Lower leg skin (tissue), 4 donors: ENCODE results near the gene OPRPN. TPM values are rescaled to one million over a fixed set of nuclear protein-coding genes. Genes with fewer than 3 reads are reported as not detected.

Source experiments
- DNase-seq, 2 donors: peaks; one replicate each; pipeline ENCODE4 v3.0.0-alpha.2; 2019; ENCODE audit warnings: low spot score in 2 of 2
- H3K4me3 ChIP-seq: fragments of 200-600 bp; sonication (generic); 2 replicates; pipeline ENCODE4 v1.5.1; 2017; ENCODE audit warnings: mild to moderate bottlenecking, low read depth; ENCODE audit not compliant: poor library complexity, severe bottlenecking
- POLR2A ChIP-seq, 2 donors: fragments of 450-650 bp; IDR thresholded peaks; one replicate each; pipeline ENCODE4 v1.6.1; 2016 to 2017; ENCODE audit warnings: antibody characterized with exemption in 2 of 2, mild to moderate bottlenecking in 1 of 2, moderate library complexity in 1 of 2
- WGBS, 2 donors: methylation state at CpG; one replicate each; pipeline ENCODE4 v1.1.5; 2018; 5-methylcytosine and 5-hydroxymethylcytosine counted together
- intact Hi-C: fragments of 100-400 bp; cut with DNase I; formaldehyde crosslinking; loops from one replicate; pipeline ENCODE4 v1.15.0; 2023; ENCODE audit warnings: low total_unique reads
- total RNA-seq, 4 donors: library from RNA; depleted of rRNA; stranded (reverse); fragments of >200 nt; gene quantifications; one replicate each; pipeline ENCODE4 v1.1.0, GENCODE V29; 2016
- TF ChIP-seq, protein P1 (sequence below), 3 donors: fragments of 450-650 bp; IDR thresholded peaks; one replicate each; pipeline ENCODE4 v1.5.1; 2016; ENCODE audit warnings: antibody characterized with exemption in 3 of 3, mild to moderate bottlenecking in 3 of 3, moderate library complexity in 2 of 3

OPRPN gene
- total RNA-seq, 4 donors from 2014 or later: 1.4 TPM; not detected in 3

GRCh38 chr4:70437197-70437596 is 39.5 kb downstream of the OPRPN start:
- H3K4me3 ChIP-seq: no peak overlapping the region
- DNase-seq: no peak
- intact Hi-C loops: no loop called here
- TF ChIP-seq, protein P1, sequence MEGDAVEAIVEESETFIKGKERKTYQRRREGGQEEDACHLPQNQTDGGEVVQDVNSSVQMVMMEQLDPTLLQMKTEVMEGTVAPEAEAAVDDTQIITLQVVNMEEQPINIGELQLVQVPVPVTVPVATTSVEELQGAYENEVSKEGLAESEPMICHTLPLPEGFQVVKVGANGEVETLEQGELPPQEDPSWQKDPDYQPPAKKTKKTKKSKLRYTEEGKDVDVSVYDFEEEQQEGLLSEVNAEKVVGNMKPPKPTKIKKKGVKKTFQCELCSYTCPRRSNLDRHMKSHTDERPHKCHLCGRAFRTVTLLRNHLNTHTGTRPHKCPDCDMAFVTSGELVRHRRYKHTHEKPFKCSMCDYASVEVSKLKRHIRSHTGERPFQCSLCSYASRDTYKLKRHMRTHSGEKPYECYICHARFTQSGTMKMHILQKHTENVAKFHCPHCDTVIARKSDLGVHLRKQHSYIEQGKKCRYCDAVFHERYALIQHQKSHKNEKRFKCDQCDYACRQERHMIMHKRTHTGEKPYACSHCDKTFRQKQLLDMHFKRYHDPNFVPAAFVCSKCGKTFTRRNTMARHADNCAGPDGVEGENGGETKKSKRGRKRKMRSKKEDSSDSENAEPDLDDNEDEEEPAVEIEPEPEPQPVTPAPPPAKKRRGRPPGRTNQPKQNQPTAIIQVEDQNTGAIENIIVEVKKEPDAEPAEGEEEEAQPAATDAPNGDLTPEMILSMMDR (IDR thresholded peaks at IDR 0.05): no peak
- no peak for TF ChIP-seq POLR2A (IDR thresholded peaks at IDR 0.05)
- WGBS, 2 donors: 56 to 71% methylated on average over 7 of the region's 7 CpGs

GRCh38 chr4:70442474-70442873 is 44.7 kb downstream of the OPRPN start:
- intact Hi-C loops: no loop called here
- TF ChIP-seq, protein P1 (IDR thresholded peaks at IDR 0.05): no peak
- no peak overlapping the region for H3K4me3 ChIP-seq
- DNase-seq: no peak

DNA sequence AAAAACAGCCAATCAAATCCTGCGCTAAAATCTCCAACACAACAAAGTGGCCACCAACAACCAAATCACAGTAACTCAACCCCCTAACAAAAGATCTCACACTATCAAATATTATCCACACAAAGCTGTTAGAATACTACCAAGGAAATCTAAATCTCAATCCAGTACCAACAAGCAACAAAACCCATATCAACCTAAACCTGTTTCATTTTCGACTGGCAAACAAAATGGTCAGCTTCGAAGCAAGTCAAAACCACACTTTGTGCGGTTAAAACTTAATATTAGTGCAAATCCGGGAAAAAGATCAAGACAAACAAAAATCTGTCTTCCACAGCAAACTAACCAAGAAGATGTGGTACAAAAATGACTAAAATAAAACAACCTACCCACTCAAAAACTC is 45.6 kb downstream of the OPRPN start:
- no peak for DNase-seq
- TF ChIP-seq, protein P1 (IDR thresholded peaks at IDR 0.05): no peak
- TF ChIP-seq POLR2A (IDR thresholded peaks at IDR 0.05): no peak
- WGBS, 2 donors: 84 to 87% methylated on average over 5 of the region's 5 CpGs
- H3K4me3 ChIP-seq: no peak overlapping the region
- intact Hi-C loops: no loop called here

- H3K4me3 ChIP-seq: no peak overlapping the region
- DNase-seq: no peak
- no peak for TF ChIP-seq POLR2A (IDR thresholded peaks at IDR 0.05)
- TF ChIP-seq, protein P1 (IDR thresholded peaks at IDR 0.05): no peak
- intact Hi-C loops: no loop called here
- 87% methylated on average over 3 of the region's 3 CpGs for WGBS, 2 donors
Observed at GRCh38 chr4:70449220-70449619, 51.5 kb downstream of the OPRPN start.

DNA sequence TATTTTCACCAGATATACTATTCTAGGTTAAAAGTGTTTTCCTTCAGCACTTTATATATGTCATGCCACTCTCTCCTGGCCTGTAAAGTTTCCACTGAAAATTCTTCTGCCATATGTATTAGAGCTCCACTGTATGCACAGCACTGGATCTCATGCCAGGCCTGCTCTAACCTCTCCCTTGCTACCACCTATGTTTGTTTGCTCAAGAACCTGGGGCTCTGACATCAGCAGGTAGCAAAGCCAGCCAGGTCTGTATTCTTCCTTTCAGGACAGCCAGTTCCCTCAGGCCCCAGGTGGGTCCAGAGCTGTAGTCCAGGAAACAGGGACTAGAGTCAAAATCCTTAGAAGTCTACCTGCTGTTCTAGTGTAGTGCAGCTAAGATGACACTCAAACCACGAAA is 55.2 kb downstream of the OPRPN start:
- H3K4me3 ChIP-seq: no peak overlapping the region
- TF ChIP-seq, protein P1 (IDR thresholded peaks at IDR 0.05): no peak
- no peak for TF ChIP-seq POLR2A (IDR thresholded peaks at IDR 0.05)
- intact Hi-C loops: no loop called here
- DNase-seq: no peak
- WGBS, 2 donors: 0 to 28% methylated on average over 1 of the region's 1 CpG

Other genes with a start within 250 kb of the OPRPN start
- gene PRR27, start 243.7 kb upstream of the OPRPN start, total RNA-seq: not detected
- not detected for gene ODAM, start 202.2 kb upstream of the OPRPN start, total RNA-seq
- not detected for gene FDCSP, start 171.8 kb upstream of the OPRPN start, total RNA-seq
- not detected for gene CSN3, start 155.3 kb upstream of the OPRPN start, total RNA-seq
- gene CABS1, start 63.0 kb upstream of the OPRPN start, total RNA-seq: not detected
- not detected for gene SMR3A, start 37.2 kb upstream of the OPRPN start, total RNA-seq
- gene SMR3B, start 14.8 kb upstream of the OPRPN start, total RNA-seq: not detected
- 1 to 10 TPM in 2 of 4 donors, under 1 TPM in 2; 0.21 to 7.3 (median 1.7) TPM for gene MUC7, start 74.3 kb downstream of the OPRPN start, total RNA-seq
- 1 to 10 TPM in 2 of 4 donors, under 1 TPM in 1, not detected in 1; 0.26 to 1.9 (median 1.3) TPM for gene AMTN, start 120.6 kb downstream of the OPRPN start, total RNA-seq
- under 1 TPM in 1 of 4 donors, not detected in 3; 0.68 TPM for gene AMBN, start 194.3 kb downstream of the OPRPN start, total RNA-seq
- under 1 TPM in 1 of 4 donors, not detected in 3; 0.06 TPM for gene ENAM, start 230.8 kb downstream of the OPRPN start, total RNA-seq